Ovary (tissue), 3 donors: ENCODE data around the gene GPX4.

ENCODE experiments used
- CTCF ChIP-seq, 3 donors: fragments of 450-650 bp in 2 of 3; fragments of 200-600 bp in 1 of 3; IDR thresholded peaks; one replicate each; pipeline versions ENCODE4 v1.5.1 to v1.8.0; 2016 to 2022; ENCODE audit warnings: antibody characterized with exemption in 3 of 3, mild to moderate bottlenecking in 1 of 3
- EP300 ChIP-seq: sonication (generic); formaldehyde crosslinking; IDR thresholded peaks from one replicate; pipeline ENCODE4 v1.6.1; 2017; ENCODE audit warnings: antibody characterized with exemption
- POLR2A ChIP-seq: fragments of 450-650 bp; IDR thresholded peaks from one replicate; pipeline ENCODE4 v1.6.1; 2017; ENCODE audit warnings: antibody characterized with exemption, mild to moderate bottlenecking, moderate library complexity
- donor health status: DM: no; HTN: no; CAD: no.

GRCh38 chr19:1094655-1094977 lies 9.2 kb upstream of the GPX4 start:
- TF ChIP-seq POLR2A (no peak), CTCF (IDR thresholded peaks at IDR 0.05) (no peak), EP300 (no peak)
